ENCODE data around the gene HIF1A. TPM values are rescaled to one million over a fixed set of nuclear protein-coding genes. Genes with fewer than 3 reads are reported as not detected.

HIF1A gene
- total and polyA plus RNA-seq, 2 of the 8 experiments (the other 6 are each of a cell fraction or from before 2014, with no cell fraction given), result 54.8 to 175 TPM

- Histone ChIP-seq H3K18ac (ENCODE audit: extremely low read depth, low read length) (no peak overlapping the region), H2BK12ac (ENCODE audit: low read depth, low read length) (no peak overlapping the region), H3K4me1 (replicated peaks in 1 of 4; ENCODE audit: control insufficient read depth in 3 of 4, insufficient read depth in 4 of 4, low read length in 3 of 4) (peaks cover 0 to 7% (median 1%) of the 10 kb centered on the region in 4 experiments; a peak in 4 of 7 replicates), H2BK120ac (replicated peaks; ENCODE audit: low read depth, low read length) (no peak overlapping the region), H2BK15ac (ENCODE audit: low read length) (no peak overlapping the region), H3K14ac (ENCODE audit: insufficient read length) (no peak overlapping the region), H2BK20ac (ENCODE audit: low read length) (no peak overlapping the region), H3K23ac (ENCODE audit: insufficient read length) (no peak overlapping the region), H3K4me2 (ENCODE audit: insufficient read depth in 1 of 2, low read depth in 2 of 2, low read length in 2 of 2) (peak overlapping the region; percentile 64 to 69), H3K56ac (replicated peaks; ENCODE audit: insufficient read length, low read depth, low read length) (no peak overlapping the region), H4K8ac (ENCODE audit: extremely low read depth, insufficient read depth, low read length) (no peak overlapping the region), H3K9ac (replicated peaks in 1 of 4; ENCODE audit: extremely low read depth in 1 of 4, low read depth in 3 of 4, low read length in 3 of 4) (peak overlapping the region in 1 of 4 experiments; percentile 36; a peak in 2 of 7 replicates), H3K27me3 (replicated peaks in 1 of 4; ENCODE audit: control insufficient read depth in 3 of 4, extremely low read depth in 1 of 4, insufficient read depth in 3 of 4, low read length in 3 of 4) (no peaks in the 10 kb centered on the region), H4K5ac (ENCODE audit: insufficient read length, low read depth, low read length) (no peak overlapping the region), H3K23me2 (ENCODE audit: low read depth, low read length) (peaks cover 5% of the 10 kb centered on the region), H3K79me2 (ENCODE audit: control insufficient read depth in 1 of 2, insufficient read depth in 2 of 2, low read length in 2 of 2) (peaks cover 62 to 83% of the 10 kb centered on the region in 2 experiments), H3K9me3 (ENCODE audit: insufficient read depth in 2 of 2, low read depth in 1 of 2, low read length in 1 of 2) (no peaks in the 10 kb centered on the region), H4K91ac (replicated peaks; ENCODE audit: insufficient read length, low read length) (no peak overlapping the region), H3K27ac (ENCODE audit: low read depth, low read length) (no peak overlapping the region), H3K4me3 (ENCODE audit: extremely low read depth in 1 of 4, insufficient read depth in 2 of 4, low read depth in 3 of 4, low read length in 4 of 4) (peak overlapping the region in 3 of 4 experiments; percentile 7 to 98 (median 96); a peak in 5 of 8 replicates), H2BK5ac (ENCODE audit: low read depth, low read length) (no peak overlapping the region), H3K36me3 (ENCODE audit: control insufficient read depth in 2 of 4, insufficient read depth in 4 of 4, low read length in 3 of 4) (no peaks in the 10 kb centered on the region), H4K20me1 (replicated peaks in 1 of 2; ENCODE audit: control insufficient read depth in 1 of 2, insufficient read depth in 2 of 2, low read length in 2 of 2) (peaks cover 19 to 28% of the 10 kb centered on the region in 2 experiments), H2AK5ac (ENCODE audit: low read depth, low read length) (no peak overlapping the region), H2AFZ (ENCODE audit: low read length) (no peak overlapping the region), H3K4ac (replicated peaks; ENCODE audit: insufficient read length, low read depth, low read length) (no peak overlapping the region), H3K79me1 (ENCODE audit: low read depth, low read length) (no peaks in the 10 kb centered on the region)
- DNase-seq (ENCODE audit: low read depth in 1 of 2, low spot score in 2 of 2), result no peak
- no peak for FAIRE-seq
- WGBS, 2 experiments (ENCODE audit: extremely low coverage in 1 of 2, insufficient coverage in 1 of 2, insufficient read length in 1 of 2, insufficient replicate concordance in 2 of 2, low coverage in 1 of 2, low lambda C conversion rate in 2 of 2, missing lambda C conversion rate in 1 of 2), result 74% methylated on average over 6 of the region's 6 CpGs; no CpG with 5 or more reads in 1 of the 2 experiments
- ChIA-PET CTCF (ENCODE audit: partially characterized antibody) (interaction anchor here (0.9 to 1.6 kb wide), 5 partner anchors 11 to 237 kb away, joined by 3 to 5 read pairs (median 3); no protein-coding TSS in a partner anchor), POLR2A (ENCODE audit: partially characterized antibody) (interaction anchor here (1.4 to 1.6 kb wide), 2 partner anchors 12 to 14 kb away, joined by 3 to 5 read pairs; no protein-coding TSS in a partner anchor)
- TF ChIP-seq KDM4A (IDR thresholded peaks at IDR 0.05; ENCODE audit: low read depth, low read length, severe bottlenecking) (no peak), EZH2 (IDR thresholded peaks at IDR 0.05; ENCODE audit: low read depth, low read length, severe bottlenecking) (no peak), SP4 (IDR thresholded peaks at IDR 0.05; ENCODE audit: low read length) (no peak), CREB1 (IDR thresholded peaks at IDR 0.05) (no peak), SUZ12 (IDR thresholded peaks at IDR 0.05; ENCODE audit: low read length) (no peak)
Observed at GRCh38 chr14:61699027-61699426, 3.7 kb downstream of the HIF1A start.
